GM19328 (cell line): ENCODE measurements around the gene GAS7.
A peak's percentile ranks its signal among the peaks of the same experiment; 100 is the strongest.

Experiments
- ATAC-seq: cut with Tn5 transposase; IDR thresholded peaks from one replicate; pipeline ENCODE4 v1.9.1; 2021; ENCODE audit warnings: mild to moderate bottlenecking, moderate library complexity; ENCODE audit not compliant: unreplicated experiment

The GAS7 gene

DNA sequence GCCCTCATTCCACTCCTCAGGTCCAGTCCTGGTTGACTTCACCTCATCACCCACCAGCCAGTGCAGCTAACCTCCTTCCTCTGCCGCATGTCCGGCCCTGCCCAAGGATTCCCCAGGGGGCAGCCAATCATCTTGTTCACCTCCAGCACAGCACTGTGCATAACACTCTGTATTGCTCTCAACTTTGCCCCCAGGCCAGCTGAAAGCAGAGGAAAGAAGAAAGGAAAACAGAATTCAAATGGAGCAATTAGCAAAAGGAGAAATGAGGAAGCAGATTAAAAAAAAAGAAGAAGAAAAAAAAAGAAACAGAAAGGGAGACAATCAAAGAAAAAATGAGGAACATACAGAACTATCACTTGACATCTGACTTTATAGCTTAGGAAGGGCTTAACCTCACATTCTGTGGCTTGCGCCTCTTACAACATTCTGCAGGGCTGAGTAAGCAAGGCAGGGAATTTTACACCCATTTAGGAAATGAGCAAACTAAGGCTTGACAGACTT lies 26.1 kb downstream of the GAS7 start:
- ATAC-seq, result no peak

GRCh38 chr17:10171581-10171981 lies 26.8 kb downstream of the GAS7 start:
- ATAC-seq, result no peak

DNA sequence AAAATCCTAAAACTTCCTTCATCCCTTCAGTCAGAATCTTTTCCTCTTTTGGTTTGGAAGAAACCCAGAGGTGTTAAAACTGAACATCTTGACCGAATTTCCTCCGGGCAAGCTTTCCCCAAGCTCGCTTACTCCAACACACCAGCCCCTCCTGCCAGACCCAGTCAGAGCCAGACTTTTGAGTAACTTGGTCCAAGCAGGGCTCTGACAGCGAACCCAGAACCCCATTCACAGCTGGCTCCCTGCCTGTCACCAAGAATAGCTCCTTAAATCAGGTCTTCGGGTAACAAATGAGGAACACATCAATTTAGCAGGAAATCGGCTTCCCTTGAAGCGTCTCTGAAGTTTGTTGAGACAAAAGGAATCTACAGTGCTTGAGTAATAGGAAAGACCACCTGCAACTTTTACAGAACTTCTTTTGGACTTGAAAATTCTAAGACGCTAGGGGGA lies 27.3 kb downstream of the GAS7 start:
- no peak for ATAC-seq

DNA sequence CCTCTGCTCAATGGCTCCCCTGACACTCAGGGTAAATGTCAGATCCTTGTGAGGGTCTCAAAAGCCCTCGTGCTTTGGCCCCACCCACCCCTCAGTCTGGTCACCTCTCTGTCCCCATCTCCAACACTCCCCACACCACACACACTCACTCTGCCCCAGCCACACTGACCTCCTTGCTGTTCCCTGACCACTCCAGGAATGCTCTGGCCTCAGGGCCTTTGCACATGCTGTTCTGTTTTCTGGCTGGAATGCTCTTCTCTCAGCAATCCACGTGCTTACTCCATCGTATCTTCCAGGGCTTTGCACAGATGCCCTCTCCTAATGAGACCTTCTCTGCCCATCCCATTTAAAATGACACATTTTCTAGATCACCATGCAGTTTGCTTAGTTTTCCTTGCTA lies 28.2 kb downstream of the GAS7 start:
- no peak for ATAC-seq

DNA sequence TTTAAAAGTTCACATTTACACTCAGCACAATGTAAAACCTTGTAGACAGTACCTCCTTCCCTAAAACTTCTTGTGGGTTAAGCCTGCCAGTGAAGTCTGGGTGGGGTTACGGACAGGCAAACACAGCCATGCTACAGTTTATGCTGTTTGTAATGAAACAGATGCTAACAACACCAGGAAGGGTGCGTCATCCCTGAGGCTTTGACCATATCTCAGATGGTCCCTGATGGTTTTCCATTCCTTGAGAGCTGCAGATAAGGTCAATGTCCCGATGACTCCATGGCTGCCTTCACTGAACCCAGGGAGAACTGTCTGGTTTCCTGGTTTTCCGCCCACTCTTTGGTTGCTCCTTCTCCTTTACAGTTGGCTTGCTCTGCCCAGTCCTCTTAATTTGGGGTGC lies 29.1 kb downstream of the GAS7 start:
- no peak for ATAC-seq

- no peak for ATAC-seq
Measured at GRCh38 chr17:10166176-10166935, 32.0 kb downstream of the GAS7 start.

- no peak for ATAC-seq
Measured at GRCh38 chr17:10162096-10162495, 36.3 kb downstream of the GAS7 start.

DNA sequence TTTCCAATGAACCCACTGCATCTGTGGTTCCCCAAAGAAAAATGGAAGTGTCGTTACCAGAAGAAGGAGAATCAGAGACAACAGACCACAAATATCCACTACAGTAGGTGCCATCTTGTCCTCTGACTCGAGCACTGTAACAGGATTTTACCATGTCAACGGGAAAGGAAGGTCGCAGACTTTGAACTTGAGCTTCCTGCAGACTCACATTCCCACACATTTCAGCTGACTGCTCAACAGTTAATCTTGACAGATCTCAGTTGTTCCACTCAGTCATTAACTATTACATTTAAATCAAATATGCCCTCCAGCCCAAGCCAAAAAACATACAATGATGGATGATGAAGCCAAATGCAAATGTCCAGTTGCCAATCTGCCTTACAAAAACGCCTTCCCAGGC lies 37.0 kb downstream of the GAS7 start:
- no peak for ATAC-seq

DNA sequence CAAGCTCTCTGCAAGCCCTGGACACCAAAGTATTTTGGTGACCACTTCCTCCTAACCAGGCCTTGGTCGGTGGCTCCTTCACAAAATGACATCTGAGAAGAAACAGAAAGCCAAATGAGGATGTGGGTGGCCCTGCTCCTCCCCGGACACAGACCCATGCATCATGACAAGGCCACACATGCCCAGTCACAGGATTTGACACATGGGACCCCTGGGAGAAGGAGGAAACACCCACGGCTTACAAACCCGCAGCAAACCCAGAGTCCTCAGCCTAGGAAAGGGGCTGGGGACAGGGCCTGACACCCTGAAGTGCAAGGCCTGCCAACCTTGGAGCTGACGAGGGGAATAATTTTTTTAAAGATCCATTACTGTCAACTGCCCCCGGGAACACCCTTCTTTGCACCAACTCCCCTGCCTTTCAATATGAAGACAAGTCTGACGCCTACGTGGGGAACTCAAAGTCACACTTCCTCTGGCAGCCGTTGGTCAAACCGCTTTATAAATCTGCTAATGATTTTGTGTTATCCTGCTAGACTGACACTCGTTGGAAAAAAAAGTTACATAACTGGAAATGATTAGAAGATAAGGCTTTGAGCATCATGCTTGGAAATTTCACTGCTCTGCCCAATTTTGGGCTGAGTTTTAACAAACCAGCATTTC lies 41.3 kb downstream of the GAS7 start:
- ATAC-seq, result peak; percentile 59

DNA sequence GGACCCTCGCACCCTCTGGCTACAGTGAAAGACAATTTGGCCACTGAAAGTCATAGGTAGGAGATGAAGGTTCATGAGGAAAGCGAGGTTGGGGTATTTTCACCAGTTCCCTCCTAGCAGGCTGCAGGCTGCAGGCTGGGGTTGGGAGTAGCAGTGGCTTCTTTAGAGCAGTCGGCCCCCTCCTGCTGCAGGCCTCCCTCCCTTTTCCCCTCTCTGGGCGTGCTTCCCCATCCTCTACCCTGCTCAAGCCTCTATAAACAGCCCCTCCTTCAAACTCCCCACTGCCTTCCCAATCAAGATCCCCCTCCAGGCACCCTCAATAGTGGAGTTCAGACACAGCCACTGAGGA lies 41.8 kb downstream of the GAS7 start:
- no peak for ATAC-seq

DNA sequence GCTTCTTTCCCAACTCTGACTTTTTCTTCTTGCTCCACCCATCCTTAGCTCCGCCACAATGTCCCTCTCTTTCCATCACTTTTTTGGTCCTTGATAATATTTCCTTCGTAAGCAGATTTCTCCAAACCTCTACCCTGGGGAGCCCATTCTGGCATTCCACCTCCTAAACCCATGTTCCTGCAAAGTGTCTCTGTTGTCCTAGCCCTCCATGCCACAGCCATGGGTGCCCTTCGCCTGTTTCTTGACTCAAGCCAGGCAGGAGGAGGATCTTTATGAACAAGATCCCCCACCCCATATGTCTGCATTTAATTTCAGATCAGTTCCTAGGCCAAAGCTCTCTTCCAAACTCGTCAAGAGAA lies 42.4 kb downstream of the GAS7 start:
- ATAC-seq, result no peak

- ATAC-seq, result no peak
Measured at GRCh38 chr17:10155371-10156076, 42.9 kb downstream of the GAS7 start.

DNA sequence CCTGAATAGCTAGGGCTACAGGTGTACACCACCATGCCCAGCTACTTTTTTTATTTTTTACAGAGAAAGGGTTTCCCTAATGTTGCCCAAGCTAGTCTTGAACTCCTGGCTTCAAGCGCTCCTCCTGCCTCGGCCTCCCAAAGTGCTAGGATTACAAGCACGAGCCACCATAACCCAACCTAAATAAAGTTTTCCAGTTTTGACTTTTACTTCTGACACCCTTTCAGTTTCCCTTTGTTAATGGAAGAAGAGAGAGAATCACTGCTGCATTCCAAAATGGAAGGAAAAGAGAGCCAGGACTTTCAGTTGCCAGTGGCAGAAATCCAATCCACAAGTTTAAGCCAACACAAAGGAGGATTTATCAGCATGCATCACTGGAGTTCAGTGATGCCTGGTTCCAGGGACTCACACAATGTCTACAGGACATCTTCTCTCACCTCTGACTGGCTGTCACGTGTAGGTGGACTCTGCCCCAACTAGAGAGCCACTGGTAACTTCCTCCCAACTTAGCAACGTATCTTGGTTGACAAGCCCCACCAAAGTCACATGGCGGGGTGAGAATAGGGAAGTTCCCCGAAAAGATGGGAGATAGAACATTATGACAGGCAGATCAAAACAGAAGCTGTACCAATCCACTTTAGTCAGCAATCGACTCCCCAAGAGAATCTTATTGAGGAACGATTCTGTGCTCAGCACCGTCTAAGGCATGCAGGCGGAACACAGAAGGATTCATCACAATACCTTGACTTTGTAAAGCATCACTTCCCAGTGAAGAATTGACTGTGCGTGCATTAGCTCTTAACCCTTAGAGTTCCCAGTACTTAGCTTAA lies 46.5 kb downstream of the GAS7 start:
- ATAC-seq, result no peak

DNA sequence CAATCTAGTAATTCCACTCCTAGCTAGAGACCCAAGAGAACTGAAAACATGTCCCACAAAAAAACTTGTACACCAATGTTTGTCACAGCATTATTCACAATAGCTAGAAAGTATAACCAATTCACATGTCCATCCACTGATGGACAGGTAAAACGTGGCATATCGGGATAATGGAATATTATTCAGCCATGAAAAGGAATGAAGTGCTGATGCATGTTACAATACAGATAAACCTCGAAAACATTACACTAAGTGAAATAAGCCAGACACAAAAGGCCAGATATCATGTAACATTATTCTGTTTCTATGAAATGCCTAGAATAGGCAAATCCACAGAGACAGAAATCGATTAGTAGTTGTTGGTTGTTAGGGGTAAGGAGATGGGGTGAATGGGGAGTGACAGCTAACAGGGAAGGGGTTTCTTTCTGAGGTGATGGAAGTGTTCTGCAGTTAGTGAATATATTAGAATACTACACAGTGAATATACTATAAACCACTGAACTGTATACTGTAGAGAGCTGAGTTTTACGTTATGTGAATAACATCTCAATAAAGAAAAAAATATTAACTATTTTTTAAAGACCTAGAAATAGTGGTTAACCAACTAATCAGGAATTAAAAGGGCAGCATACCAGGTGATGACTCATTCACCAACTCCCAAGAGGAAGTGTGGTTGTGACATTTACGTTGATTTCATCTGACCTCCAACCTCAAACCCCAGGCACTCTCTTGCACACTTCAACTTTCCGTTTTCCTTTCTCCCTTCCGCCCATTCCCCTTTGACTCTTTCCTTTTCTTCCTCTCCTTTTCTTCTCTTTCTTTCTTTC lies 48.6 kb downstream of the GAS7 start:
- peak; percentile 59 for ATAC-seq

DNA sequence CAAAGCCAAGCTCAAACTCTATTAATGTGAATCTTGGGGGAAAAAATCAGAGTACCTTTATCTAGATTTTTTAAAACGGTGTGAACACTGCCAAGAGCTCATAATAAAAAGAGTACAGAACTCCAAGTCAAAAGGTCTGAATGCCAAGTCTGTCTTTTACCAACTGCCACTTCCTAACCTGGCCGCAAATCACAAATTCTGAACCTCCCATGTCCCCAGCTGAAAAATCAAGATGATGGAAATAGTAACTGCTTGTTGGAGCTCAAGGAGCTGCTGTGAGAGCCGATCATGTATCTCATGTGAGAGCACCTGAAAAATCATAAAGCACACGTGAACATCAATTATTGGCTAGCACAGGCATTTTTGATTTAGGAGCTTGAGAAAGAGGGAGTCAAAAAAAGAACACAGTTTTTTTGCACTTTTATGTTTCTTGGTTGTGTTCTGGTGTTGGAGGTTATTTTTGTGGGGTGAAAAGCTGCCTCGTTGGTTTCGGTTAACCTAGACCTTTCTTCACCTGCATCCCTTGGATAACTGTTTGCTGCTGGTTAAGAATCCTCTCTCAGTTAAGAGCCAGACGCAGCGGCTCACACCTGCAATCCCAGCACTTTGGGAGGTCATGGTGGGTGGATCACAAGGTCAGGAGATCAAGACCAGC lies 50.5 kb downstream of the GAS7 start:
- ATAC-seq, result no peak

GRCh38 chr17:10147040-10147439 lies 51.4 kb downstream of the GAS7 start:
- ATAC-seq, result no peak

DNA sequence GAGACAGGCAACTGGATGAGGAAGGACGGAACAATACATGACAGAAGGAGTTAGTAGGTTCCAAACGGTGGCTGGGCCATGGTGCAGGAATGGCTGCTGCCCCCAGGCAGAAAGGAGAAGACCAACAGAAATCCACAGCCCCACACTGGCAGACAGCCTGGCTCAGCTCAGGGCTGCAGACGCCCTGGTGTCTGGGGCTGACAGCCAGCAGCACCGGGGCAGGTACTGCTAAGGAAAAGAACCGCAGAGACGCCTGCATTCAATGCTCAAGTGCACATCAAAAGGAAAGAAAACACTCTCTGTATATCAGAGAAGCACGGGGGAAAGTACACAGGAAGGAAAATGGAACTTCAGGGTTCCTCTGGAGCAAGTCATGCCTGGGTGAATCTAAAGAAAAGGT lies 53.4 kb downstream of the GAS7 start:
- no peak for ATAC-seq

- ATAC-seq, result no peak
Measured at GRCh38 chr17:10144456-10144855, 54.0 kb downstream of the GAS7 start.

DNA sequence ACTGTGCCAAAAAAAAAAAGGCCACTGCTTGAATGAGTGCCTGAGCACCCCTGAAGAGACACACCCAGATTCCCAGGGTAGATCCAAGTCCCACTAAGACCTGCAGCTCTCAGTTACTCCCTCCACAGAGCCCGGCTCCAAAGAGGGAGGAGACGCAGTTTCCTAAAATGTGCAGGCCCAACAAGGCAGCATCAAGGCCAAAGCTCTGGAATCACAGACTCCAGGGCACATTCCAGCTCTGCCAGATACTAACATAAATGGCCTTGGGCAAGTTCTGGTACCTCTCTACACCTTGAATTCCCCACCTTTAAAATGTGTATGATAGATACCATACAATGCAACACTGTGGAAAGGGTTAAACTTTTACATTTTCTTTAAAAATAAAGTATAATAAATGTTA lies 57.0 kb downstream of the GAS7 start:
- ATAC-seq, result no peak

GRCh38 chr17:10139577-10139976 lies 58.8 kb downstream of the GAS7 start:
- ATAC-seq, result no peak
